MM.1S (cell line): ENCODE measurements around the gene TET3.

Experiments used
- DNase-seq: peaks from one replicate; pipeline ENCODE4 v3.0.0-alpha.2; 2015
- H2AFZ ChIP-seq: fragments of 300-600 bp; sonication (generic); 2 replicates; pipeline ENCODE4 v1.6.0; 2016; ENCODE audit warnings: antibody characterized with exemption, low read length
- H3F3A ChIP-seq: fragments of 300-600 bp; sonication (generic); 2 replicates; pipeline ENCODE4 v1.6.1; 2016; ENCODE audit warnings: mild to moderate bottlenecking, antibody characterized with exemption, low read length, moderate library complexity, mixed read lengths; ENCODE audit not compliant: insufficient read depth
- H3K27ac ChIP-seq: fragments of 300-600 bp; sonication (generic); 2 replicates; pipeline ENCODE4 v1.5.1; 2016; ENCODE audit warnings: mild to moderate bottlenecking, low read length
- H3K27me3 ChIP-seq: fragments of 300-600 bp; sonication (generic); replicated peaks from 2 replicates; pipeline ENCODE4 v1.6.0; 2016; ENCODE audit warnings: low read length; ENCODE audit not compliant: insufficient read depth
- H3K36me3 ChIP-seq: fragments of 300-600 bp; sonication (generic); replicated peaks from 2 replicates; pipeline ENCODE4 v1.6.1; 2016; ENCODE audit warnings: mild to moderate bottlenecking, low read length, mixed read lengths; ENCODE audit not compliant: insufficient read depth
- H3K4me1 ChIP-seq: fragments of 300-600 bp; sonication (generic); 2 replicates; pipeline ENCODE4 v1.6.1; 2016; ENCODE audit warnings: low read length, mixed read lengths
- H3K4me2 ChIP-seq: fragments of 300-600 bp; sonication (generic); 2 replicates; pipeline ENCODE4 v1.6.0; 2016; ENCODE audit warnings: low read depth, low read length
- H3K4me3 ChIP-seq: fragments of 300-600 bp; sonication (generic); 2 replicates; pipeline ENCODE4 v1.5.1; 2016; ENCODE audit warnings: low read length, mixed read lengths
- H3K79me2 ChIP-seq: fragments of 300-600 bp; sonication (generic); 2 replicates; pipeline ENCODE4 v1.6.1; 2016; ENCODE audit warnings: mixed run types, low read length, mixed read lengths
- H3K9ac ChIP-seq: fragments of 300-600 bp; sonication (generic); 2 replicates; pipeline ENCODE4 v1.6.1; 2016; ENCODE audit warnings: low read length, mixed read lengths
- H3K9me2 ChIP-seq: fragments of 300-600 bp; sonication (generic); replicated peaks from 2 replicates; pipeline ENCODE4 v1.6.1; 2016; ENCODE audit warnings: mild to moderate bottlenecking, low read length, mixed read lengths; ENCODE audit not compliant: insufficient read depth
- H3K9me3 ChIP-seq: fragments of 300-600 bp; sonication (generic); replicated peaks from 2 replicates; pipeline ENCODE4 v1.6.1; 2016; ENCODE audit warnings: mild to moderate bottlenecking, low read length, mixed read lengths; ENCODE audit not compliant: insufficient read depth
- H4K20me1 ChIP-seq: fragments of 300-600 bp; sonication (generic); 2 replicates; pipeline ENCODE4 v1.6.1; 2016; ENCODE audit warnings: mild to moderate bottlenecking, low read length, moderate library complexity, mixed read lengths; ENCODE audit not compliant: insufficient read depth
- EZH2 ChIP-seq: fragments of 300-600 bp; sonication (generic); optimal IDR thresholded peaks from 2 replicates; pipeline ENCODE3; 2017; ENCODE audit warnings: low read depth, mild to moderate bottlenecking, antibody characterized with exemption, low read length, mixed read lengths
- EZH2phosphoT487 ChIP-seq: fragments of 300-600 bp; sonication (generic); IDR thresholded peaks from 2 replicates; pipeline ENCODE4 v1.6.1; 2018; ENCODE audit warnings: antibody characterized with exemption, low read length
- TF ChIP-seq, protein P1 (sequence below): fragments of 300-600 bp; sonication (generic); IDR thresholded peaks from 2 replicates; pipeline ENCODE4 v1.5.1; 2016; ENCODE audit warnings: antibody characterized with exemption, low read length, mixed read lengths

The TET3 gene

GRCh38 chr2:73942664-73943063 lies 42.0 kb upstream of the TET3 start:
- Histone ChIP-seq H3K4me1 (no peaks in the 10 kb centered on the region), H3K4me2 (no peak overlapping the region), H3K9ac (no peak overlapping the region), H4K20me1 (no peaks in the 10 kb centered on the region), H3K36me3 (no peaks in the 10 kb centered on the region; the same call in 1 of the 2 replicates), H3K27me3 (no peaks in the 10 kb centered on the region), H3K4me3 (no peak overlapping the region), H3K9me2 (no peaks in the 10 kb centered on the region), H3K9me3 (no peaks in the 10 kb centered on the region), H3K27ac (no peak overlapping the region), H3K79me2 (peaks cover 71% of the 10 kb centered on the region), H2AFZ (no peak overlapping the region), H3F3A (no peaks in the 10 kb centered on the region)
- DNase-seq, result no peak
- TF ChIP-seq EZH2 (no peak), EZH2phosphoT487 (no peak)
- TF ChIP-seq, protein P1, sequence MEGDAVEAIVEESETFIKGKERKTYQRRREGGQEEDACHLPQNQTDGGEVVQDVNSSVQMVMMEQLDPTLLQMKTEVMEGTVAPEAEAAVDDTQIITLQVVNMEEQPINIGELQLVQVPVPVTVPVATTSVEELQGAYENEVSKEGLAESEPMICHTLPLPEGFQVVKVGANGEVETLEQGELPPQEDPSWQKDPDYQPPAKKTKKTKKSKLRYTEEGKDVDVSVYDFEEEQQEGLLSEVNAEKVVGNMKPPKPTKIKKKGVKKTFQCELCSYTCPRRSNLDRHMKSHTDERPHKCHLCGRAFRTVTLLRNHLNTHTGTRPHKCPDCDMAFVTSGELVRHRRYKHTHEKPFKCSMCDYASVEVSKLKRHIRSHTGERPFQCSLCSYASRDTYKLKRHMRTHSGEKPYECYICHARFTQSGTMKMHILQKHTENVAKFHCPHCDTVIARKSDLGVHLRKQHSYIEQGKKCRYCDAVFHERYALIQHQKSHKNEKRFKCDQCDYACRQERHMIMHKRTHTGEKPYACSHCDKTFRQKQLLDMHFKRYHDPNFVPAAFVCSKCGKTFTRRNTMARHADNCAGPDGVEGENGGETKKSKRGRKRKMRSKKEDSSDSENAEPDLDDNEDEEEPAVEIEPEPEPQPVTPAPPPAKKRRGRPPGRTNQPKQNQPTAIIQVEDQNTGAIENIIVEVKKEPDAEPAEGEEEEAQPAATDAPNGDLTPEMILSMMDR, result no peak

- Histone ChIP-seq H3K9me2 (no peaks in the 10 kb centered on the region), H3K4me3 (no peak overlapping the region), H3K79me2 (peaks cover 52% of the 10 kb centered on the region), H3K9ac (no peak overlapping the region), H4K20me1 (no peaks in the 10 kb centered on the region), H3K27me3 (no peaks in the 10 kb centered on the region), H3K36me3 (no peaks in the 10 kb centered on the region; the same call in 1 of the 2 replicates), H2AFZ (no peak overlapping the region), H3K4me2 (no peak overlapping the region), H3K4me1 (no peaks in the 10 kb centered on the region), H3F3A (no peaks in the 10 kb centered on the region), H3K27ac (no peak overlapping the region), H3K9me3 (no peaks in the 10 kb centered on the region)
- TF ChIP-seq, protein P1, result no peak
- no peak for TF ChIP-seq EZH2phosphoT487
- TF ChIP-seq EZH2, result no peak
- DNase-seq, result no peak
Measured at GRCh38 chr2:73944714-73945113, 40.0 kb upstream of the TET3 start.

DNA sequence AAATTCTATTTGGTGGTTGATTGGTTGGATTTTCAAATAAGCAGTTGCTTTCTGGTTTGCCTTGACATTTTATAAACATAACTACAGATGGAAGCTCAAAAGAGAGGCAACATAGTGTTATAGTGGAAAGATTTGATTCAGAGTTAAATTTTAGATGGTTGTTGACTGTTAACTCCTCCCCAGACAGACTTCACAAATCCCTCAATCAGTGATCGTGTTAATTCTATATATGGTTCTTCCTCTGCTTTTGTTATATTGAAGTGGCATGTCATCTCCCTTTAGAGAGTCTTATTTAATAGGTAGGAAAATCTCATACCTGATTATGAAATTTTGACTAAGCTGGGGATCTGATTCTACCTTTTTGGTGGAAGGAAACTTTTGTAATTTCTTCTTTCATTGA lies 38.5 kb upstream of the TET3 start:
- Histone ChIP-seq H3K9ac (no peak overlapping the region), H3K9me3 (no peaks in the 10 kb centered on the region), H4K20me1 (no peaks in the 10 kb centered on the region), H3F3A (no peaks in the 10 kb centered on the region), H3K36me3 (peaks cover 8% of the 10 kb centered on the region; the same call in 1 of the 2 replicates), H3K4me3 (no peak overlapping the region), H3K79me2 (peaks cover 37% of the 10 kb centered on the region), H2AFZ (no peak overlapping the region), H3K4me1 (no peaks in the 10 kb centered on the region), H3K27ac (no peak overlapping the region), H3K9me2 (no peaks in the 10 kb centered on the region), H3K27me3 (no peaks in the 10 kb centered on the region), H3K4me2 (no peak overlapping the region)
- TF ChIP-seq, protein P1, result no peak
- TF ChIP-seq EZH2, result no peak
- no peak for TF ChIP-seq EZH2phosphoT487
- DNase-seq, result no peak
